Measurements from ENCODE around the gene TMOD2. TPM values are rescaled to one million over a fixed set of nuclear protein-coding genes. Genes with fewer than 3 reads are reported as not detected.

TMOD2 gene
- total RNA-seq, 1 experiment from 2014 or later, result 3.0 TPM

- no peaks in the 10 kb centered on the region for H3K36me3 Mint-ChIP-seq (ENCODE audit: insufficient read depth in 1 of 3, low read depth in 3 of 3)
- Histone ChIP-seq H3K23ac (ENCODE audit: insufficient read length, low read depth, low read length) (no peak overlapping the region), H2BK5ac (ENCODE audit: insufficient read length, low read length) (no peak overlapping the region), H3K27me3 (ENCODE audit: insufficient read depth, low read length) (no peaks in the 10 kb centered on the region), H4K20me1 (ENCODE audit: control insufficient read depth, insufficient read depth, insufficient read length) (no peaks in the 10 kb centered on the region), H3K9me3 (ENCODE audit: control insufficient read depth, low read depth, low read length) (no peaks in the 10 kb centered on the region), H2BK120ac (ENCODE audit: low read depth, low read length, poor library complexity, severe bottlenecking) (no peak overlapping the region), H3K9ac (ENCODE audit: extremely low read depth, insufficient read length, low read length) (no peak overlapping the region), H2BK12ac (ENCODE audit: insufficient read length, low read depth, low read length) (no peak overlapping the region), H4K8ac (replicated peaks; ENCODE audit: insufficient read length, low read depth, low read length) (no peak overlapping the region), H3K56ac (ENCODE audit: insufficient read length, low read depth, low read length) (no peak overlapping the region), H4K91ac (ENCODE audit: insufficient read length, low read depth, low read length) (no peak overlapping the region), H3K4me1 (ENCODE audit: insufficient read depth, low read length) (peaks cover 13% of the 10 kb centered on the region; the same call in 1 of the 2 replicates), H3K18ac (ENCODE audit: insufficient read length, low read depth, low read length) (no peak overlapping the region), H3K4ac (ENCODE audit: low read depth, low read length) (no peak overlapping the region), H2AFZ (ENCODE audit: low read length) (no peak overlapping the region), H3K23me2 (ENCODE audit: insufficient read length, low read depth, low read length, poor library complexity, severe bottlenecking) (no peaks in the 10 kb centered on the region), H3K14ac (ENCODE audit: insufficient read depth, low read length) (no peak overlapping the region), H2AK5ac (ENCODE audit: insufficient read length, low read length) (no peak overlapping the region), H2BK15ac (ENCODE audit: low read depth, low read length) (no peak overlapping the region), H2BK20ac (ENCODE audit: low read depth, low read length, poor library complexity, severe bottlenecking) (no peak overlapping the region), H4K5ac (ENCODE audit: insufficient read length, low read depth, low read length) (no peak overlapping the region), H3T11ph (ENCODE audit: low read length) (no peak overlapping the region), H3K79me2 (ENCODE audit: insufficient read depth, low read length) (peaks cover 2% of the 10 kb centered on the region; the same call in 1 of the 2 replicates), H3K27ac (ENCODE audit: insufficient read length, low read depth, low read length) (no peak overlapping the region), H3K4me2 (ENCODE audit: insufficient read depth, insufficient read length, low read length) (no peak overlapping the region), H3K79me1 (ENCODE audit: insufficient read depth, low read depth, low read length, poor library complexity, severe bottlenecking) (peaks cover 3% of the 10 kb centered on the region)
- no peaks in the 10 kb centered on the region for H3K27me3 Mint-ChIP-seq (ENCODE audit: low read depth)
- no peak overlapping the region for H3K27ac Mint-ChIP-seq
- no peak for DNase-seq
- no peaks in the 10 kb centered on the region for H3K9me3 Mint-ChIP-seq
- no CpG with 5 or more reads among the region's 5 CpGs for WGBS (ENCODE audit: extremely low coverage, insufficient read length, low lambda C conversion rate)
- no peak overlapping the region for H3K4me3 Mint-ChIP-seq
- peaks cover 43 to 51% of the 10 kb centered on the region in 2 experiments for H3K4me1 Mint-ChIP-seq
- no peak for TF ChIP-seq CTCF (conservative IDR thresholded peaks at IDR 0.05)
Observed at GRCh38 chr15:51841406-51842040, 90.1 kb downstream of the TMOD2 start.
